Activated T-helper 1 cell treated with anti-CD3 and anti-CD28 coated beads, Interleukin-12 subunit alpha, Interleukin-12 subunit beta, Interleukin-2, Interleukin-4 antibody, amounts not matched to agents 30 ng/mL and 10 ng/mL and 1 ng/mL, durations not matched to agents 14 hours and 24 hours and 36 hours (primary cell): Measurements from ENCODE around the gene NCK2. TPM values are rescaled to one million over a fixed set of nuclear protein-coding genes. Genes with fewer than 3 reads are reported as not detected.
"Not testable (repeated sequence)": the region's sequence is repeated elsewhere in the genome, so short reads cannot be mapped to it uniquely, and the experiment has no call there.

ENCODE experiments used
- DNase-seq: peaks from one replicate; pipeline ENCODE4 v3.0.0; 2021; ENCODE audit warnings: low spot score
- H3K27ac Mint-ChIP-seq: one replicate; pipeline ENCODE4 v1.8.0; 2021; ENCODE audit warnings: mild to moderate bottlenecking, mixed read lengths
- H3K27me3 Mint-ChIP-seq: one replicate; pipeline ENCODE4 v1.8.0; 2022; ENCODE audit warnings: mild to moderate bottlenecking, moderate library complexity, mixed read lengths; ENCODE audit not compliant: insufficient read depth
- H3K36me3 Mint-ChIP-seq: one replicate; pipeline ENCODE4 v1.8.0; 2021; ENCODE audit warnings: low read depth, mixed read lengths
- H3K4me1 Mint-ChIP-seq: one replicate; pipeline ENCODE4 v1.8.0; 2021; ENCODE audit warnings: low read depth, mixed read lengths
- H3K4me3 Mint-ChIP-seq: one replicate; pipeline ENCODE4 v1.8.0; 2021; ENCODE audit warnings: mild to moderate bottlenecking, moderate library complexity, mixed read lengths
- H3K9me3 Mint-ChIP-seq: one replicate; pipeline ENCODE4 v1.8.0; 2021; ENCODE audit warnings: mixed read lengths
- intact Hi-C: fragments of 100-400 bp; cut with micrococcal nuclease; formaldehyde crosslinking; loops from one replicate; pipeline ENCODE4 v1.15.1; 2024
- total RNA-seq: library from RNA; stranded (reverse); gene quantifications from 2 replicates; pipeline ENCODE4 v1.2.3, GENCODE V29; 2022

NCK2 gene
- total RNA-seq, 1 donor from 2014 or later: 79.9 TPM

DNA sequence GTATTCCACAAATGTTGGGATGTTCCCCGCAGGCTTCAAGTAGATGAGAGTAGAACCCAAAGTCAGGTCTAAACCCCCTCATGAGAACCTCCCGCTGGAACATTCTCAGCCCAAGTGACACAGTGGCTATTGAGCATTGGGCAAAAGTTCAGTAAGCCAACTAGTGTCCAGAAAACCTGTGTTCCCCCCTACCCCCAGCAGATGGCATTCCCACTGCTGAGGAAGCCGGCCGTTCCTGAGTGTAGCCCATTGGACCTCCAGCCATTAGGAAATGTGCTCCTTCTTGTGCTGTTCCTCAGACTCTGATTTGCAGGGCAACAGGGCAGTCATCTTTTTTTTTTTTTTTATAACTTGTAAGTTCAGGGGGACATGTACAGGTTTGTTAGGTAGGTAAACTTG is 152.1 kb downstream of the NCK2 start:
- Mint-ChIP-seq H3K4me1 (peaks cover 30% of the 10 kb centered on the region), H3K9me3 (peaks cover 40% of the 10 kb centered on the region), H3K36me3 (peaks cover 62% of the 10 kb centered on the region), H3K4me3 (no peak overlapping the region), H3K27me3 (no peaks in the 10 kb centered on the region), H3K27ac (no peak overlapping the region)
- no peak for DNase-seq
- intact Hi-C loops: no loop called here

DNA sequence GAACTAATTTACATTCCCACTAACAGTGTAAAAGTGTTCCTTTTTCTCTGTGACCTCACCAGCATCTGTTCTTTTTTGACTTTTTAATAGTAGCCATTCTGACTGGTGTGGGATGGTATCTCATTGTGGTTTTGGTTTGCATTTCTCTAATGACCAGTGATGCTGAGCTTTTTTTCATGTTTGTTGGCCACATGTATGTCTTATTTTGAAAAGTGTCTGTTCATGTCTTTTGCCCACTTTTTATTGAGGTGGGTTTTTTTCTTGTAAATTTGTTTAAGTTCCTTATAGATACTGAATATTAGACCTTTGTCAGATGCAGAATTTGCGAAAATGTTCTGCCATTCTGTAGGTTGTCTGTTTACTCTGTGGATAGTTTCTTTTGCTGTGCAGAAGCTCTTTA is 153.0 kb downstream of the NCK2 start:
- H3K4me3 Mint-ChIP-seq, H3K27ac Mint-ChIP-seq, DNase-seq, H3K27me3 Mint-ChIP-seq, intact Hi-C loops: not testable (repeated sequence)
- Mint-ChIP-seq H3K4me1 (peaks cover 30% of the 10 kb centered on the region), H3K9me3 (peaks cover 40% of the 10 kb centered on the region), H3K36me3 (peaks cover 64% of the 10 kb centered on the region)

DNA sequence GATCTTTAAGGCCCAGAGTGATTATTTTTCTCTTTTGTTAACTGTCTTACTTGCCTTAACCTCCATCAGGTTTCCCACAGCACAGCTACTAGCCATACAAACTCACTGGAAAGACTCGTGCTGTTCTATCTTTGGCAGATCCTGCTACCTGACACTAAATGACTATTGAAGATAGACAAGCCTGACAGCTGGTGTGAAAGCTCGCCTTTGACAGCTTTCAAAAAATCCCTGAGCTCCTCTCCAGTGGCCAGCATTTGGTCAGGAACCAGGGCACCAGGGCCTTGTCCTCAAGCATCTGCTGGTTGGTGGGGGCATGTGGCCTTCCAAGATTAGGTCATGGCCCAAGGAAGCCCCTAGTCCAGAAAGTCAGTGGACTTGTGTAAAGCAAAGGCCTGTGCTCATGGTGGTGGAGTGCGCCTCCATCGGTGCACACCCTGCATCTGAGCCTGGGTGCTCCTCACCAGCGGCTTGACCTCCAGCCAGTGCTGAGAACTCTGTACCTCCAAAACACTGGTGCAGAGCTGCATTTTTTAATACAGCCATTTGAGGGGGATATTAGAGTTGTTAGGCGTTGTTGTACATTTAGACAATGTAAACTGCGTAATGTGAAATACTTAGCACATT is 158.5 kb downstream of the NCK2 start:
- Mint-ChIP-seq H3K36me3 (peaks cover 35% of the 10 kb centered on the region), H3K27me3 (no peaks in the 10 kb centered on the region), H3K27ac (peak overlapping the region; percentile 13), H3K4me3 (no peak overlapping the region), H3K9me3 (peaks cover 29% of the 10 kb centered on the region), H3K4me1 (peaks cover 20% of the 10 kb centered on the region)
- no peak for DNase-seq
- intact Hi-C loops: loop anchor here (10.0 kb wide), 1 partner anchor 248 kb away; no protein-coding TSS in a partner anchor

DNA sequence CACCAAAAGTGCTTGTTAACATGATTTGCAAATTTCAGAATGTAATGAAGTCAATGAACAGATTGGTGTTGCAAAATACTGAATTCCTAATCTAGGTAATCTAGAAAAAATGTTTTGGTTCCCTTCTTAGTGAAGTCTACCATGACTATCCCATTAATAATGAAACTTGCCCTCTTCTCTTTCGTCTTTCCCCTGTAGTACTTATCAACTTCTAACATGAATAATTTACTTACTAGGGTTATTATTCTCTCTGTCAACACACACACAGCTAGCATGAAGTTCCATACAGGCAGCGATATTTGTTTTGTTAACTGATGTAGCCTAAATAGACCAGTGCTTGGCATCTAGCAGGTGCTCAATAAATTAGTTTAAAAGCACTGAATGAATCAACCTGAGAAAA is 160.2 kb downstream of the NCK2 start:
- intact Hi-C loops: loop anchor here (10.0 kb wide), 1 partner anchor 250 kb away; no protein-coding TSS in a partner anchor
- Mint-ChIP-seq H3K36me3 (peaks cover 21% of the 10 kb centered on the region), H3K9me3 (peaks cover 13% of the 10 kb centered on the region), H3K4me3 (no peak overlapping the region), H3K4me1 (peaks cover 20% of the 10 kb centered on the region), H3K27me3 (no peaks in the 10 kb centered on the region), H3K27ac (no peak overlapping the region)
- DNase-seq: no peak

DNA sequence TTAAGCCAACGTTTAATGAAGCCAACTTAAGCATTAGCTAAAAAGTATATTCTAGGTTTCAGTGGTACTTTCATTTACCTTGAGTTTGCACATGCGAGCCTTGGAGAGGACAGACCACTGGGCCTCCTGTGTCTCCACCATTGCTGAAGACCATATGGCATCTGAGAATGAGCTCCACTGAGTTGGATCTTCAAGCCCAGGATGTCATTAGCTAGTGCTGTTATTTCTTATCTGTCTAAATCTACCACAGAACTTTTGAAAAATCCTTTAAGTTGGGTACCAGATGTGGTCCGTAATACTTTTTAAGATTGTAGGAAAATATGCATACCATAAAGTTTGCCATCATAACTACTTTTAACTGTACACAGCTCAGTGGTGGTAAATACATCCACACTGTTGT is 161.8 kb downstream of the NCK2 start:
- no peak for DNase-seq
- H3K4me3 Mint-ChIP-seq: no peak overlapping the region
- peaks cover 7% of the 10 kb centered on the region for H3K36me3 Mint-ChIP-seq
- H3K4me1 Mint-ChIP-seq: peaks cover 12% of the 10 kb centered on the region
- no peaks in the 10 kb centered on the region for H3K27me3 Mint-ChIP-seq
- intact Hi-C loops: loop anchor here (10.0 kb wide), 1 partner anchor 252 kb away; no protein-coding TSS in a partner anchor
- H3K9me3 Mint-ChIP-seq: peaks cover 3% of the 10 kb centered on the region
- no peak overlapping the region for H3K27ac Mint-ChIP-seq

DNA sequence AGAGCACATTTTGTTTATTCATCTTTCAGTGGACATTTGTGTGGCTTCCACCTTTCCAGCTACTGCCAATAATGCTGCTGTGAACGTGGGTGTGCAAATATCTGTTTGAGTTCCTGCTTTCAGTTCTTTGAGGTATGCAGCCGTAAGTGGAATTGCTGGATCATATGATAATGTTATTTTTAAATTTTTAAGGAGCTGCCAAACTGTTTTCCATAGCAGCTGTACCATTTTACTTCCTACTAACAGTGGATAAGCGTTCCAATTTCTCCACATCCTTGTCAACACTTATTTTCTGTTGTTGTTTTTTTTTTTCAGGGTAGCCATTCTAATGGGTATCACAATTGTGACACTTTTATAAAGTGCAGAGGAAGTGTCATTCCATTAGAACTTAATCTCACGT is 162.5 kb downstream of the NCK2 start:
- Mint-ChIP-seq H3K9me3 (peaks cover 10% of the 10 kb centered on the region), H3K27me3 (no peaks in the 10 kb centered on the region), H3K36me3 (peaks cover 9% of the 10 kb centered on the region), H3K4me3 (no peak overlapping the region), H3K27ac (no peak overlapping the region), H3K4me1 (peaks cover 14% of the 10 kb centered on the region)
- no peak for DNase-seq
- intact Hi-C loops: loop anchor here (10.0 kb wide), 1 partner anchor 252 kb away; no protein-coding TSS in a partner anchor

DNA sequence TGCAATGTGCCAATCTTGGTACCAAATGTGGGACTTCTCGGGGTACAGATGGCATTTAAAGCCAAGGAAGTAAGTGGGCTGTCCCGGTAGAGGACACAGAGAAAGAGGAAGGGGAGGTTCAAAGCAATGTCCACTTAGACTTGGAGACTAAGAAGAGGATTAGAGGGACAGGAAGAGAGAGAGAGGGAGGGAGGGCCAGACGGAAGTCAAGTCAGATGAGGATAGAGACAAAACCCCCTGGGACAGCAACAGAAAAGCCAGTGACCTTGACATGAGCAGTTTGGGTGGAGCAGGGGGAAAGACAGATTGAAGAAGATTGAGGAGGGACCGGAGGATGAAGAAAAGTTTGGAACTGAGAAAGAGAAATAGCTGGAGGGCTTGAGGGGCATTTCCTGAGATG is 164.5 kb downstream of the NCK2 start:
- Mint-ChIP-seq H3K4me3 (no peak overlapping the region), H3K27ac (no peak overlapping the region), H3K27me3 (no peaks in the 10 kb centered on the region), H3K36me3 (peaks cover 8% of the 10 kb centered on the region), H3K9me3 (peaks cover 16% of the 10 kb centered on the region), H3K4me1 (peaks cover 17% of the 10 kb centered on the region)
- DNase-seq: no peak
- intact Hi-C loops: loop anchor here (10.0 kb wide), 1 partner anchor 254 kb away; no protein-coding TSS in a partner anchor

DNA sequence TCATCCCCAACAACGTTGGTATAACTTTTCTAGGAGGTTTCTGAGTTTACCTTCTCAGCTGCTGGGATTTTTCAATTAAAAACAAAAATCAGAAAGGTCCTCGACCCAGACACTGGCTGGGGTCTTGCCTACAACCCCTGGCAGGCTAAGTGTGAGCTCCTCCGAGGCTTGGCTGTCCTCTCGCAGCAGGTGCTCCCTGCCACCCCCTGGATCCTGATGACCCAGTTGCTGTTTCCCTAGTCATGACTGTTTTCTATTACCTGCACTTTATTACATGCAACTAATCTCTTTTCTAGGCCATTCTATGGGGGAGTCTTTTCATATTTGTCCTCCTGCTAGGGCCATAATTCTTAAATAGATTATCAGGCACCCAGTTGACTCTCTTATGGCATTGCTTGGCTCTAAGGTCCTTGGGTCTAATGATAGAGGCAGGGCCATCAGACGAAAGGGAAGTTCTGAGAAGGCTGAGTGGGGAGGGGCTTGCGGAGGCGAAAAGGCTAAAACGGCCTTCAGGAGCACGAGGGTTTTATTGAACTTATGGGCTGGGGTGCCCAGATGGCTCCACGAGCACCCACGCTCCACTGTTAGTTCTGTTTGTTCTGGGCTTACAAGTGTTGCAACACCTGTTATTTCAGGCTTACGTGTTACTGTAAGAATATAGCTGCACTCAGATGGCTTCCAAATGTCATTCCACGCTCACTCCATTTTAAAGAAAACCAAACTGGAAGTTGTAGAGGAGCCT is 166.0 kb downstream of the NCK2 start:
- Mint-ChIP-seq H3K9me3 (peaks cover 26% of the 10 kb centered on the region), H3K27me3 (no peaks in the 10 kb centered on the region), H3K27ac (no peak overlapping the region), H3K4me3 (no peak overlapping the region), H3K36me3 (peaks cover 13% of the 10 kb centered on the region), H3K4me1 (peaks cover 20% of the 10 kb centered on the region)
- DNase-seq: no peak
- intact Hi-C loops: loop anchor here (5.0 kb wide), 1 partner anchor 33 kb away; no protein-coding TSS in a partner anchor

DNA sequence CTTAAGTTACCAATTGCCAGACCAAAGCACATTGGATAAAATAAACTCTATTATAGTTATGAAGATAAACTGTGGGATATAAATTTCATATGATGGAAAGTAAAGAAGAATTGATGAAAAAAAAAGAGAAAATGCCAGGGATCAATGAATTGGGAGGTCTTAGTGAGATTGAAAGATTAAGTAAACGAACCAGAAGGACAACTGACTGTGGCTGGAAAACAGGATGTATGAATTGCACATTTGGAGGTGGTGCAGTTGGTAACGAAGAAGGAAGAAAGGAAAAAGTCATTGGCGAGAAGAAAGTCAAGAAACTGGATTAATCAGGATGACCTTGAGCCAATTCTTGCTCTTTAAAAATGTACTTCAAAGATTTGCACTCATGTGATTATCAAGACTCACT is 166.7 kb downstream of the NCK2 start:
- Mint-ChIP-seq H3K36me3 (peaks cover 11% of the 10 kb centered on the region), H3K27ac (peak overlapping the region; percentile 6), H3K4me1 (peaks cover 20% of the 10 kb centered on the region), H3K9me3 (peaks cover 26% of the 10 kb centered on the region), H3K4me3 (no peak overlapping the region), H3K27me3 (no peaks in the 10 kb centered on the region)
- intact Hi-C loops: loop anchor here (5.0 kb wide), 1 partner anchor 34 kb away; no protein-coding TSS in a partner anchor
- no peak for DNase-seq

DNA sequence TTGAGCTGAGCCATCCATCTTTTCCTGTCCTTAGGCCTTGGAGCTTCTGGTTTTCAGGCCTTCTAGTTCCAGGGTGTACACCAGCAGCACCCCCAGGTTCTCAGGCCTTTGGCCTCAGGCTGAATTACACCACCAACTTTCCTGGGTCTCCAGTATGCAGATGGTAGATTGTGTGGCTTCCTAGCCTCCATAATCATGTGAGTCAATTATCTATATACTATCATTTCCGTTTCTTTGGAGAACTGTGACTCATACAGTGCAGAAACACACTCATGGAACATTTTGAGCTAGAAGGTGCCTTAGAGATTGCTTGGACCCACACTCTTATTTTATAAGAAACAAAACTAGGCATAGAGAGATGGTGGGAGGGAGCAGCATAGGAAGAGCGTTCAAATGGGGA is 167.4 kb downstream of the NCK2 start:
- no peak overlapping the region for H3K4me3 Mint-ChIP-seq
- intact Hi-C loops: loop anchor here (2.0 to 5.0 kb wide), 2 partner anchors 15 to 35 kb away; no protein-coding TSS in a partner anchor
- peak overlapping the region; percentile 76 for H3K27ac Mint-ChIP-seq

DNA sequence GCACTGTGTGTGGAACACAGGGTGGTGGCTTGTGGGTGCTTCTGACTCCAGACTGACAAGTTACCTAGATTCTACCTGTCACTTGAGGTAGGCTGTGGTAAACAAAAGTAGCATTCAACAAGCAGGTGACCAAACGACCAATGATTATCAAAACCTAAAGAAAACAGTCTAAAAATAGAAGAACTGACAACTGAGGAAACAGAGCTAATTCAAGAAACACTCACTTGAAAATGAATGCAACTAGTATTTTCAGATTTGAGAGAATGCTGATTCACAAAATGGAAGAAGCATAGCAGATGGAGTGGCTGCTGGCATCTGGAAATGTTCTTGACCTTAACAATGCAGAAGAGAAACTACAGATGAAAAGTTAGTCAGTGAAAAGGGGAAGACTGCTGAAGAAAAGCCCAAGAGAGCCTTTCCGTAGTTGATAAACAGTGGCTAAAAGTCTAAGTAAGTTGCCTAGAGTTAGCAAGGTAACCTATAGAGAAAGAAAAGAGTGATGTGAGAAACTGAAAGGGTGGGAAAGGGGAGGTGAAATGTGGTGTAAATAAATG is 170.4 kb downstream of the NCK2 start:
- Mint-ChIP-seq H3K27me3 (no peaks in the 10 kb centered on the region), H3K36me3 (peaks cover 11% of the 10 kb centered on the region), H3K4me3 (no peak overlapping the region), H3K27ac (no peak overlapping the region), H3K4me1 (peaks cover 39% of the 10 kb centered on the region), H3K9me3 (peaks cover 26% of the 10 kb centered on the region)
- DNase-seq: no peak
- intact Hi-C loops: loop anchor here (2.0 kb wide), 1 partner anchor 20 kb away; no protein-coding TSS in a partner anchor

More for the DNA sequence above, 167.4 kb downstream of the NCK2 start:
- H3K36me3 Mint-ChIP-seq: peaks cover 11% of the 10 kb centered on the region
- peaks cover 26% of the 10 kb centered on the region for H3K9me3 Mint-ChIP-seq
- peaks cover 22% of the 10 kb centered on the region for H3K4me1 Mint-ChIP-seq
- no peak for DNase-seq
- no peaks in the 10 kb centered on the region for H3K27me3 Mint-ChIP-seq

DNA sequence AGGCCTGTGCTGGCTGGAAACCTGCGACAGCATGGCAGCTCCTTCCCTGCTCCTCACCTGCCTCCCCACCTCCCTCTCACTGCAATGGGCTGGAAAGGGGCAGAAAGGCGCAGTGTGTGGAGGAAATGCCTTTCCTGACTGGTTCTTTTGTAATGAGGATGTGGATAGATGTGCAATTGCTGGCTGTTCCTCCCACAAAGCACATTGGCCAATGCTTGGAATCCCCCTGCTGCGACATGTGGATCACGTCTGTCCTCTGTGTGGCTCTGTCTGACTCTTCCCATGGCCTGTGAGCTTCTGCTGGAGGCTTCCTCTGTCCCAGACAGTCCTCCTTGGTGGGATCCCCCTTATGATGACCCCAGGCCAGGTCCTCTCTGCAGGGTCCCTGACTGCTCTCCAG is 172.5 kb downstream of the NCK2 start:
- Mint-ChIP-seq H3K27me3 (no peaks in the 10 kb centered on the region), H3K9me3 (peaks cover 33% of the 10 kb centered on the region), H3K4me3 (no peak overlapping the region), H3K4me1 (peaks cover 39% of the 10 kb centered on the region), H3K27ac (no peak overlapping the region), H3K36me3 (peaks cover 20% of the 10 kb centered on the region)
- intact Hi-C loops: no loop called here
- DNase-seq: no peak

DNA sequence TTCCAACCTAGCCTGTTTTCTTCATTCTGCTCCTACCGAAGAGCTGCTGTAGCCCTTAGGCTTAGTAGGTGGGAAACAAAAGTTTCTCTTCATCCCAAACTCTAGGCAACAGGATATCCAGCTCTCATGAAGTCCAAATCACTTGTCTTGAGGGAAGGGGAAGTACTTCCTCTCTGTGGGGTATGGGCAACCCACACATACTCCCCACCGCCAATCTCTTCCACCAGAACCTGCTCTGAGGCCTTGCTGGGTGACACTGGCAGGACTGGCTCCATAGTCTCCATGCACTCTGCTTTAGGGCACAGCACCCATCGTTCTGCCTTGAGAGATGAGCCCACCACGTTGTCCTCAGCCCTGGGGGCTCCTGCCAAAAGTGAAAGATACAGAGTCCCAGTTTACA is 173.0 kb downstream of the NCK2 start:
- H3K27ac Mint-ChIP-seq: no peak overlapping the region
- no peak for DNase-seq
- intact Hi-C loops: no loop called here

More for the DNA sequence above, 173.0 kb downstream of the NCK2 start:
- Mint-ChIP-seq H3K9me3 (peaks cover 31% of the 10 kb centered on the region), H3K4me3 (no peak overlapping the region), H3K4me1 (peaks cover 34% of the 10 kb centered on the region), H3K27me3 (no peaks in the 10 kb centered on the region), H3K36me3 (peaks cover 21% of the 10 kb centered on the region)
